Stimulated activated CD8-positive, alpha-beta memory T cell treated with anti-CD3 and anti-CD28 coated beads, Interleukin-4, amount 100 ng/mL, for 48 hours (primary cell): Measurements from ENCODE around the gene CRYGB.
"Not testable (repeated sequence)": the region's sequence is repeated elsewhere in the genome, so short reads cannot be mapped to it uniquely, and the experiment has no call there.

Experiments
- DNase-seq: peaks from one replicate; pipeline ENCODE4 v3.0.0-alpha.2; 2020

The CRYGB gene

DNA sequence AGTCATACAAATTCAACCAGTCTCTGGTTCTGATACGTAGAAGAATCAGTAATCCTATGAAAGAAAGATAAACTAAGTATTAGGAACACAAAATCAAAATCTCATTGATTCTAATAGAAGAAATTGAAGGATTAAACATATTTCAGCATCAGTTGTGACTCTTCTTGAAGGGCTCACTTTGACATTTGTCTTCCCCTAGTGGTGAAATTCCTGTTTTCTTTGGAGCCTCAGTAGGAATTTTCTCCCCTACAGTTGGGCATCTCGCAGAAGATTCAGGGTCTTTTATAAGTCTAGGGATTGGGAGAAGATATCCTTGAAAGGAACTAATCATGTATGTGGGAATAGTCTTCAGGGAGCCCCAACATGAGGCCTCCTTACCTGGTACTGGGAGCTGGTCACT, 2.8 kb upstream of the CRYGB start:
- DNase-seq, result no peak

DNA sequence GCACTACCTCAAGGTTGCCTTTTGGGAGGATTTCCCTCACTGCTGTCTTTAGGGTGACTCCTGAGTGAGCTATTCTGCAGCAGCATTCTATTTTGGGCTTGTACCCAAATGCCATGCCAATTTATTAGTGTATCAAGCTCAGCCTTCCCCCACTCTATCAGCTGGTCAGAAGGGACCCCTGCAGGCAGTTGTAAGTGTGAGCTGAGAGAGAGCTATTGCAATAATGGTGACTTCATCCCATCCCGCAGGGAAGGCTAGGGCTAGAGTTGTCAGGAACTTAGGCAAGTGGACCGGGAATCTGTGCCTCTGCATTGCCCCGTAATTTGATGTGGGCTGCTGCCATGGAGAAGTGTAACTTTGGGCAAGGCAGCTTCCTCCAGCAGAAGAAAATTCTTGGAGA, 1.8 kb upstream of the CRYGB start:
- DNase-seq, result no peak

DNA sequence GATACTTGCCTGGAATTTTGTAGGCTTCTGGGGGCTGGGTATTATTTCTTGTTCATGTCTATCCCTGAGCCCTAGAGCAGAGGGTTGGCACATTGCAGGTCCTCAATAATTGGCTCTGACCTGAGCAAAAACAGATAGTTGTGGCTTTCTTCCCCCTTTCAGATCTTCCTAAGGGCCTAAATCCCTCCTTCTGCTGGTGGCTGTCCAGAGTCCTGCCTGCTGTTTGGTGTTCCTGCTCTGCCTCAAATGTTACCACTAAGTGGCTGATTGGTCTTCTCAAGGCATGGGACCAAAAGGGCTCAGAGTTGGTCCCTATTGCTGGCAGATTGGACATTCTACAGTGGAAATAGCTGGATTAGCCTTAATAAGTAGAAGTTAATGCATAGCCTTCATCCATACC, 1.1 kb upstream of the CRYGB start:
- DNase-seq, result no peak

DNA sequence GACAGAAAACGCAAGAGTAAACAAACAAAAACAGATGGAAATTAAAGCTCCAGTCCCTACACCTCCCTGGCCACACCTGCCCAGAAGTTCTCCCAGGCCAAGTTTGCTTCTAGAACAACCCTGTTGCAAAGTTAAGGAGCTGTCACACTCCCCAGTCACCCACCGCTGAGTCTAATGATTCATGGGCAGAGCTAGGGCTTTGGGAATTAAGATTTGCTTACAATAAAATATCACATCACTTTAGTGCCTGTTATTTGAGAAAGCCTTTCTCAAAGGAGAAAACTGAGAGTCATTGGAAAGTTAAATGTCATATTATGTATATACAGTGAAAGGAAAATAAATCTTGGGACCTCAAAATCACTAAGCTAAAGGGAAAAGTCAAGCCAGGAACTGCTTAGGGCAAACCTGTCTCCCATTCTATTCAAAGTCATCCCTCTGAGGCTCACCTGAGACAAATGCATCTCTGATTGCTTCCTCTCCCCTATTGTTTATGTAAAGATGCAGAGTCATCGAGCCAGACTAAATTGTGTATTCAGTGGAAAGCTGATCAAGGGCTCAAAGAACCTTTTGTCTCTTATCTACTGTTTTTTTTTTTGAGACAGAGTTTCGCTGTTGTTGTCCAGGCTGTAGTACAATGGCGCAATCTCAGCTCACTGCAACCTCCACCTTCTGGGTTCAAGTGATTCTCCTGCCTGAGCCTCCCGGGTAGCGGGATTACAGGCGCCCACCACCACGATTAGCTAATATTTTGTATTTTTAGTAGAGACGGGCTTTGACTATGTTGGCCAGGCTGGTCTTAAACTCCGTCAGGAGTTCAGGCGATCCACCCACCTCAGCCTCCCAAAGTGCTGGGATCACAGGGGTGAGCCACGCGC, 2.8 kb downstream of the CRYGB start:
- no peak for DNase-seq

DNA sequence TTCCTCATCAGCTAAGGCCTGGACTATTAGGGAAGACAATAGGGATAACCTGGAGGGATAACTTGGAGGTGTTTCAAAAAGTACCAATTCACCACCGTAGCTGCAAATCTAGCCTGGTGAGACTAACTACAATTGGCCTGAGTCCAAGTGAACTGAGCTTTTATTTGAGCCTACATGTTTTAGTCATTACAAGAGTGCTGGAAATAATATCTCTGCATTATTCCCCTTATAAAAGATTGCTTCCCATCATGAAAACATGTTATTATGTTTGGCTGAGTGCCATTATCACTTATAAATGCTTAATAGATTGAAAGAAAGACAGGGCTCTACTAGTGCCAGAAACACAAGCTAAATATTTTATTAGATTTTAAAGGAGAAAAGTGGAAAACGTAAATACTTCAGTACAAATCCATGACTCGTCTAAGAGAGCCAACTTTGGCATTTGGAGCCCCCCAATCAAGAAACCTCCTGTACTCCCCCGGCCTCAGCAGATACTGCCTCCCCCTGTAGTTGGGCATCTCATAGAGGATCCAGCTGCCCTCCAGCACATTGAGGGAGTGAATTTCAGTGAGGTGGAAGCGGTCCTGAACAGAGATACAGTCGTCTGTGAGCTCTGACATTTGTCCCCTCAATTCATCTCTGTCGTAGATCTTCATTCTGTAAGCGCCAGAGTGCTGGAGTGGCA, 3.6 kb downstream of the CRYGB start:
- DNase-seq, result no peak

DNA sequence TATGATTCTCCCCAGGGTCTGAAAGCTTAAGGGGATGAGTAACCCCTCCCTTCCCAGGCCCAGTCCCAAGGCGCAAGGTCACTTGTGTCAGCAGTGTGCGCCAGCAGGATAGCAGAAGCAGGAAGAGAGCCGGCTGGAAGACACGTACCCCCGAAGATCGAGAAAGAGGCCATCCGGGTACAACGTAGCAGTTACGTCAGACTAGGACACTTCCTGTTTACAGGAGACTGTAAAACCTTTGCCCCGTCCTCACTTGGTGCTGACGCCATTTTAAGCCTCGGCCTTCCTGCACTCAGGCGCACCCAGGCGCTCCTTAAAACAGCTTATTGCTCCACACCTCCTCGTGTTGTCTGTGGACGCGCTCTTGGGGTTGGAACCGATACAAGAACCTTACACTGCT, 6.5 kb downstream of the CRYGB start:
- no peak for DNase-seq

DNA sequence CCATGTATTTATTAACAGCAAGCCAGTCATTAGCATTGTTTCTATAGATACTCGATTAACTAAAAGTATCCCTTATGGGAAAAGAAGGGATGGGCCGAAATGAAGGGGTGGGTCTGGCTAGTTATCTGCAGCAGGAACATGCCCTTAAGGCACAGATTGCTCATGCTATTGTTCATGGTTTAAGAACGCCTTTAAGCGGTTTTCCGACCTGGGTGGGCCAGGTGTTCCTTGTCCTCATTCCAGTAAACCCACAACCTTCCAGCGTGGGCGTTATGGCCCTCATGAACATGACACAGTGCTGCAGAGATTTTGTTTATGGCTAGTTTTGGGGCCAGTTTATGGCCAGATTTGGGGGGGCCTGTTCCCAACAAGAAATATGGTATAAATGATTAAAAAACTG, 7.6 kb downstream of the CRYGB start:
- not testable (repeated sequence) for DNase-seq

DNA sequence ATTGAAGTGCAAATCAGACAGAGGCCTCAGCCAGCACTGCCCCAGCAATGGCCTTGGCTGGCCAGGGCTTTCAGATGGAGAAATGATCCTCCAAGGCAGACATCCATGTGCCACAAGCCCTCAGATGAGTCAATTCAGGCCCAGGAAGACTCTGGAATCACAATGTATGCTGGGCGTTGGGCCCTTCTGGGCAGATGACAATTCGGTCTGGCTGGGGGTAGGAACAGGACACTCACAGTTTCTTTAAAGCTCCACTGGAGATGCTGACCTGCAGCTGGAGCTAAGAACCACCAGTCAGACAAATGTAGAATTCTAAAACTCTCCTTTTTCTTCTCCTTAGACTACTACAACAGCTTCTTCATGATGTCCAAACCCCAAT, 9.3 kb downstream of the CRYGB start:
- no peak for DNase-seq

DNA sequence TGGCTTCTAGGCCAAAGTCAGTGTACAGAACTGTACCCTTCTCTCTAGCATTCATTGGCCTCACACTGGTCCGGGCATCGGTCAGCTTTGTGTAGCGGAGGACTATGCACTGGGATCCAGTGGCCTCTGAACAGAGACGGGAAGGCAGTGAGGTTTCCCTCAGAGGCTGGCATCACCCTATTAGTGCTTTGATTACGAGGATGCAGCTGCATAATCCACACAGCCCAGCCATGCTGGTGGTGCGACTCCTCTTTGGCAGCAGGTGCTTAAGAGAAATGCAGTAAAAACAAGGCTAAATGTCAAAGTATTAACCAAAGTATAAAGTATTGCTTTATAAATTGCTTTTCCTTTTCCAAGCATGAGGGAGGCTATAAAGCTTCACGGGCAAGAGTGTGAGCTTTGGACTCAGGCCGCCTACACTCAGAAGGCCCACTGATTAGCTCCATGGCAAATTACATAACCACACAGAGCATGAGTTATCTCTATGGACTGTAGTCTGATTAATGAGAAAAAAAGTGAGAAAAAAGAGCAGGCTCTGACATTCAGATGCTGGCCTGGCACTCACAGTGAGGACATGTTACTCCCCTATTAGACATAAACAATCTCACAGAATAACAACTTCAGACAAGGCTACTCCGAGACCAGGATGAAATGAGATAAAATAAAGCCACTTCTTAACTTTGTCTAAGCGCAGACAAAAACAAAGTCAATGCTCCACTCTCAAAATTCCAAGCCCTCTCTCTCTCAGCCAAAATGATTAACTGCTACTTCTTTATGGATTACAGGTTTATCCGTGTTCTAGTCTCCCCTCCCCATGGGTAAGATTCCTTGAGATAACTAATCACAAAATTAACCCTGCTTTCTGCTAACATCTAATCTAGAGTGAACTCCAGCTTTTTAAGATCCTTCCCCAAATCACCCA, 9.9 kb downstream of the CRYGB start:
- no peak for DNase-seq

DNA sequence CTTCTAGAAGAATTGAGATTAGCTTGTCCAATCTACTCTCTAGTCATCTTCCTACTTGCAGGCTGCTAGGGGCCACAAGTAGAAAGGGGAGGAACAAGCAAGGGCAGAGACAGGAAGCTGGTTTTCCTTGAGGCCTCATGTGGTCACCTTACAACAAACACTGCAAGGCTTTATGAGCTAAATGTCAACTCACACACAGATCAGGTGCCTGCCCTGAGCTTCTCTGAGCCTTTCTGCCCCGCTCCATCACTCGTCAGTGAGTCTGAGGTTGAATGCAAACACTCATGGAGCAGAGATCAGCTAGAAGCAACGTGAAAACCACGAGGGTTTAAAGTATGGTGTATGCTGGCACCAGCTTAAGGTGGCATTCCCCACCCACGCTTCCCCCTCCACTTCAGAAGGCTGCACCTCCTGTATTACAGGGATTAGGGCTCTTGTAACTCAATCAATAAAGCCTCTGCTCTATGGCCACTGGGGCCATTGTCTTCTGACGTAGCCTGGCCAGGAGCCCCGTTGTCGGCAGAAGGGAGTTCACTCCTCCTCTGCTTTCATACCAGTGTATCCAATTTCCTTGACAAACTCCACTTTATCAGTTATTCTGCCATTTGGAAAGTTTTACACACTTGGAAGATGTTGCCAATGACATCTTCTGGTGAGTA, 10.9 kb downstream of the CRYGB start:
- no peak for DNase-seq

DNA sequence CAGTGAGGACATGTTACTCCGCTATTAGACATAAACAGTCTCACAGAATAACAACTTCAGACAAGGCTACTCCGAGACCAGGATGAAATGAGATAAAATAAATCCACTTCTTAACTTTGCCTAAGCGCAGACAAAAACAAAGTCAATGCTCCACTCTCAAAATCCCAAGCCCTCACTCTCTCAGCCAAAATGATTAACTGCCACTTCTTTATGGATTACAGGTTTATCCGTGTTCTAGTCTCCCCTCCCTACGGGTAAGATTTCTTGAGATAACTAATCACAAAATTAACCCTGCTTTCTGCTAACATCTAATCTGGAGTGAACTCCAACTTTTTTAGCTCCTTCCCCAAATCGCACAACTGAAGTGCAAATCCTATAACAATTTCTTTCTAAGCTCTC, 15.2 kb downstream of the CRYGB start:
- DNase-seq, result no peak

DNA sequence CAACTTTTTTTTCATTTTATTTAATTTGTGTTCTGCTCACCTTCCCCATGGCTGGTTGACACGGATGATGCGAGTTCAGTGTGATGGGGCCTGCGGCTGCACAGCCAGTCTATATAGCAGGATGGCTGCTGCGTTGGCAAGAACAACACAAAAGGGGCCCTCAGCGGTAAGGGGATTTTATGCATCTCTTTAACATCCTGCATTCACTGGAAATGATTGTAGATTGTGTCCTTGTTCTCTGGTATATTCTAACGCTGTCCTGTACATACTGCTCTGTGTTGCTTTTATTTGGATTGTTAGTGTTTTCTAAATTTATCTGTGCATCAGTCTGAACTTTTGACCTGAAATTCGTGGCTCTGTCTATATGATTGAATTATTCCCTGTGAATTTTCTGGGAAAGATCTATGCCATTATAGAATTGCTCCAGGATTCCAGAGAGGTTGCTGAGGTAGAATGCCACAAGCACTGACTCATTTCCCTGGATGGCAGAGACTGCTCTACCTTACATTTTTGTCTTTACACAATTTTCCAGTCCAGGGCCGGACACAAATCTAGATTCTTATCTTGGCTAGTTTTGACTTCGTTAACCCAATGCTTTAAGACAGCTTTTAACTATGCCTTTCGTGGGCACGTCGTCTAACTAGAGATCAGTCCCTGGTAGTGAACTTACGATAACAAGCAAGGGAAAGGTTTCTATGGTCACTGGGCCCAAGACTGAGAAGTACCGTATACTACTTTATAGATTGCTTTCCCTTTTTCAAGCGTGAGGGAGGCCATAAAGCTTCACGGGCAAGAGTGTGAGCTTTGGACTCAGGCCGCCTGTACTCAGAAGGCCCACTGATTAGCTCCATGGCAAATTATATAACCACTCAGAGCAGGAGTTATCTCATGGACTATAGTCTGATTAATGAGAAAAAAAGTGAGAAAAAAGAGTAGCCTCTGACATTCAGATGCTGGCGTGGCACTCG, 15.9 kb downstream of the CRYGB start, which contains the start of gene CRYGC:
CRYGC (minus strand) TSS at position 85 of the 968 bp plus-strand sequence; CDS start at position 49, 36 bp downstream.
- no peak for DNase-seq

DNA sequence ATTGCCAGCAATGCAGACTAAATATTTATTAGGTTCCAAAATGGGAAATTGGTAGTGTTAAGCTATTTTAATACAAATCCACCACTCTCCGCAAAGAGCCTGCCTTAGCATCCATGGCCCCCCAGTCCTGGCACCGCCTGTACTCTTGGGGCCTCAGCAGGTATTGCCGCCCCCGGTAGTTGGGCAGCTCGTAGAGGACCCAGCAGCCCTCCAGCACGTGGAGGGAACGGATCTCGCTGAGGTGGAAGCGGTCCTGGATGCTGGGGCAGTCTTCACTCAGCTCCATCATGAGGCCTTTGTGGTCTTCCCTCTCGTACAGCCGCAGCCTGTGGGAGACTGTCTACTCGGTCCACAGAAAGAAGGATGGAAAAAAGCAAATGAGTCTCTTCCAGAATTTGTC, 17.8 kb downstream of the CRYGB start:
- no peak for DNase-seq

DNA sequence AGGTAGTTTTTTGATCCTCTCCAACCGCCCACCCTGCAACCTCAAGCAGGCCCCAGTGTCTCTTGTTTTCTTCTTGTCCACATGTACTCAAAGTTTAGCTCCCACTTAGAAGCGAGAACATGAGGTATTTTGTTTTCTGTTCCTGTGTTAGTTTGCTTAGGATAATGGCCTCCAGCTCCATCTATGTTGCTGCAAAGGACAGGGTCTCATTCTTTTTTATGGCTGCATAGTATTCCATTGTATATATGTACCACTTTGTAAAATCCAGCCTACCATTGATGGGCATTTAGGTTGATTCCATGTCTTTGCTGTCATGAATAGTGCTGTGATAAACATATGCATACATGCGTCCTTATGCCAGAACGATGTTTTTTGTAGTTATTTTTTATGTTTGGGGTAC, 18.9 kb downstream of the CRYGB start:
- DNase-seq, result no peak

DNA sequence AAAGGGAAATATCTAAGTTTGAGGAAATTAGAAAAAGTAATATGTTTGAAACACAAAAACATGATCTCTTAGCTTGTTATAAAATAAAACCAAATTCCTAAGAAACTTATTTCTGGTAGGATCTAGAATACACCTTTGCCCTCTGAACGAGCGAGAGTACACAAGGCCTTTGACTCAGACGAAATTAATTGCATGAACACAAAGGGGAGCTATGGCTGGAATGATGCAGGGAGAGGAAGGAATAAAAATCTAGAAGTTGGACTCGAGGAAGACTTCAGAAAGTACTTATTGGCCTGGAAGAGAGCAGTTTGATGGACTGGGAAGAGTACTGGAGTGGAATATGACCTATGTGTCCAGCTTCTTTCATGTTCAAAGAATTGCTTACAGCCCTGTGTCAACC, 20.7 kb downstream of the CRYGB start:
- no peak for DNase-seq

DNA sequence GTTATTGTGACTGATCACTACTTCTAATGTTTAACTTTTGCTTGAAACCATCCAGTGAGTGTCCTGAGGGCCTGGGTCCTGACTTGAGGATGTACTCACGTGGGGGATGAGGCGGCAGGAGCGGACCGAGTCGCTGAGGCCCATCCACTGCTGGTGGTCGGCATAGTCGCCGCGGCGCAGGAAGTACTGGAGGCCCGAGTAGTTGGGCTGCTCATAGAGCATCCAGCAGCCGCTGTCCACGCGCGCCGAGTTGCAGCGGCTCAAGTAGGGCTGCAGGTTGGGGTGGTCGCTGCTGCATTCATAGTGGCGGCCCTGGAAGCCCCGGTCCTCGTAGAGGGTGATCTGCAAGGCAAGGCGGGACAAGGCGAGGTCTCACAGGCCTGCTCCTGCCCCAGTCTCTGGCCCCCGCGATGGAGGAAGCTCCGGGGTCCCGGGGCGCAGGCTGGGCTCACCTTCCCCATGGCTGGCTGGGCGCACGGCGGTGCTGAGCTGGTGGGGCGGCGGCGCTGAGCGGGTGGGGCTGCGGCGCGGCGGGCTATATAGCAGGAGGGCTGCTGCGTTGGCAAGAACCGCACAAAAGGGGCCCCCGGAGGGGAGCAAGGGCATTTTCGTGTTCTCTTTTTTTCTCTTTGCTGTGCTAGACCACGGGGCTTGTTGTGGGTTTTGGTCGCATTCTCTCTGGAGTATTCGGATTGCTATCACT, 21.8 kb downstream of the CRYGB start, which contains the start of gene CRYGD:
CRYGD (minus strand) TSS at position 512 of the 703 bp plus-strand sequence; CDS start at position 461, 51 bp downstream.
- peak; percentile 24 for DNase-seq

DNA sequence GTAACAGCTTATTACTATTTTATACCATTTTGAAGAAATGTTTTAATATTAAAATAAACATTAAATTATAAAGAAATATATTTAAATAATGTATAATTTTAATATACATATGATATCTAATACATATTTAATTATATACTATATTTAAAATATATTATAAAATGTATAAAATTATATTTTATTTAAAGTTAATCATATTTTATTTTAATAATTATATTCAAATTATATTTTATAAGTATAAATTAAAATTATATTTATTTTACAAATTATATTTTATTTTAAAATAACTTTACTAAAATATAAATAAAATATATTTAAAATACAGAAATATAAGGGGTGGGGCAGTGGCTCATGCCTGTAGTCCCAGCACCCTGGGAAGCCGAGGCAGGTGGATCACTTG, 23.7 kb downstream of the CRYGB start:
- DNase-seq, result no peak

DNA sequence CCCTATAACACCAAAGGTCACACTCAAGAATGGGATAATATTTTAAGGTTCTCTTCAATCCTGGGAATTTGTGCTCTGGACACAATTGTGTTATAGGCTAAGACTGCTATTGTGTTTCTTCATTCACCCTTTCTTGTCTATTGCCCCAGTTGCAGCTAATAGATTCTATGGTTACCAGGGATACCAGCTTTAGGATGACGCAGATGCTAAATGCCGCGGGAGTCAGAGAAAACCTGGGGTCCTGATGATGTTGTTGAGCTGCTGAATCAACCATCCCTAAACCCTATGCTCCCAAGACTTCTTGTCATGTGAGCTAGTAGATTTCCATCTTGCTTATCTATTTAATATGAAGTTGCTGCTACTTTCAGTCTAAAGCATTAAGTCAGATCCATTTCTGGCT, 27.0 kb downstream of the CRYGB start:
- DNase-seq, result no peak

DNA sequence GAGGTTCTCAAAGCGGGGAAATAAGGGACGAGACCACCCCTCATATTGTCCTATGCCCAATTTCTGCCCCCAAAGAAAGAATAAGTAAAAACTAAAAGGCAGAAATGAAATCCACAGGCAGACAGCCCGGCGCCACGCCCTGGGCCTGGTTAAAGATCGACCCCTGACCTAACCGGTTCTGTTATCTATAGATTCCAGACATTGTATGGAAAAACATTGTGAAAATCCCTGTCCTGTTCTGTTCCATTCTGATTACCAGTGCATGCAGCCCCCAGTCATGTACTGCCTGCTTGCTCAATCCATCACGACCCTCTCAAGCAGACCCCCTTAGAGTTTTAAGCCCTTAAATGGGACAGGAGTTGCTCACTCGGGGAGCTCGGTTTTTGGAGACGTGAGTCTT, 28.6 kb downstream of the CRYGB start:
- not testable (repeated sequence) for DNase-seq

DNA sequence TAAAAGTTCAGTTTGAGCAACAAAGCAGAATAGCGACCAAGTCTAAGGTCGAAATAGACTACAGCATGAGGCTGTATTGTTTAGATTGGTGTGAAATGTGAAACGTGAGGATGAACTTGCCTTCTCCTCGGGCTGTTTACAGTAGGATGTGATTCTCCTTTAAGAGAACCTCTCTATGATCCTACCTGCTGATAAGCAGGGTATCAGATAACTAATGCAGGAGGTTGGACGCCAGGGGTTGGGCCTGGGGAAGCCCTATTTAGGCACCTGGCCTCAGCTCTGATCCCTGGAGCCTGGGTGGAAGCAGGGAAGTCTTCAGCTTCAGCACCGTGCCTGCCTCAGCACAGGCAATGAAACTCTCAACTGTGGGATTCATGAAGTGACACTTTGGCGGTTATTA, 33.0 kb downstream of the CRYGB start:
- no peak for DNase-seq

DNA sequence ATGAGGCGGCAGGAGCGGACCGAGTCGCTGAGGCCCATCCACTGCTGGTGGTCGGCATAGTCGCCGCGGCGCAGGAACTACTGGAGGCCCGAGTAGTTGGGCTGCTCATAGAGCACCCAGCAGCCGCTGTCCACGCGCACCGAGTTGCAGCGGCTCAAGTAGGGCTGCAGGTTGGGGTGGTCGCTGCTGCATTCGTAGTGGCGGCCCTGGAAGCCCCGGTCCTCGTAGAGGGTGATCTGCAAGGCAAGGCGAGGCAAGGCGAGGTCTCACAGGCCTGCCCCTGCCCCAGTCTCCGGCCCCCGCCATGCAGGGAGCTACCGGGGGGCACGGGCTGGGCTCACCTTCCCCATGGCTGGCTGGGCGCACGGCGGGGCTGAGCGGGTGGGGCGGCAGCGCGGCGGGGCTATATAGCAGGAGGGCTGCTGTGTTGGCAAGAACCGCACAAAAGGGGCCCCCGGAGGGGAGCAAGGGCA, 33.6 kb downstream of the CRYGB start:
- DNase-seq, result not testable (repeated sequence)
